GM23338 (cell line): ENCODE measurements around the gene COG7. TPM values are rescaled to one million over a fixed set of nuclear protein-coding genes. Genes with fewer than 3 reads are reported as not detected.

ENCODE experiments used
- ATAC-seq: fragments of 200-7000 bp; cut with Tn5 transposase; 3 replicates; pipeline ENCODE4 v1.9.1; 2020
- DNase-seq: peaks from one replicate; pipeline ENCODE4 v3.0.0-alpha.2; 2015; ENCODE audit warnings: low spot score
- H2AFZ ChIP-seq: fragments of 200-600 bp; sonication (generic); 2 replicates; pipeline ENCODE4 v1.8.0; 2016; ENCODE audit warnings: antibody characterized with exemption, mild to moderate bottlenecking, moderate library complexity
- H3F3A ChIP-seq: fragments of 200-600 bp; sonication (generic); replicated peaks from 2 replicates; pipeline ENCODE4 v1.8.0; 2017; ENCODE audit warnings: antibody characterized with exemption, mixed run types, low read depth
- H3K27ac ChIP-seq: fragments of 200-600 bp; sonication (generic); 2 replicates; pipeline ENCODE4 v1.6.1; 2016; ENCODE audit warnings: low read depth
- H3K27me3 ChIP-seq: fragments of 200-600 bp; sonication (generic); 2 replicates; pipeline ENCODE4 v1.8.0; 2016; ENCODE audit warnings: mild to moderate bottlenecking, mixed run types, moderate library complexity; ENCODE audit not compliant: insufficient read depth
- H3K36me3 ChIP-seq: fragments of 200-600 bp; sonication (generic); 2 replicates; pipeline ENCODE4 v1.8.0; 2016; ENCODE audit warnings: mild to moderate bottlenecking; ENCODE audit not compliant: insufficient read depth
- H3K4me1 ChIP-seq: fragments of 200-600 bp; sonication (generic); 2 replicates; pipeline ENCODE4 v1.8.0; 2016; ENCODE audit warnings: mild to moderate bottlenecking, moderate library complexity; ENCODE audit not compliant: insufficient read depth
- H3K4me2 ChIP-seq: fragments of 200-600 bp; sonication (generic); 2 replicates; pipeline ENCODE4 v1.7.1; 2017; ENCODE audit warnings: mixed run types
- H3K4me3 ChIP-seq: fragments of 200-600 bp; sonication (generic); 2 replicates; pipeline ENCODE4 v1.6.1; 2016; ENCODE audit warnings: mixed run types
- H3K79me2 ChIP-seq: fragments of 200-600 bp; sonication (generic); replicated peaks from 2 replicates; pipeline ENCODE4 v1.8.0; 2017; ENCODE audit warnings: mild to moderate bottlenecking; ENCODE audit not compliant: insufficient read depth
- H3K9me2 ChIP-seq: fragments of 200-600 bp; sonication (generic); 2 replicates; pipeline ENCODE4 v1.8.0; 2017; ENCODE audit not compliant: insufficient read depth
- H4K20me1 ChIP-seq: fragments of 200-600 bp; sonication (generic); replicated peaks from 2 replicates; pipeline ENCODE4 v1.8.0; 2017; ENCODE audit warnings: mild to moderate bottlenecking; ENCODE audit not compliant: insufficient read depth
- H3K27ac Mint-ChIP-seq: 2 replicates; pipeline ENCODE4 v1.8.0; 2020; ENCODE audit warnings: inconsistent platforms, mild to moderate bottlenecking, moderate library complexity, mixed read lengths
- H3K27me3 Mint-ChIP-seq: 3 replicates; pipeline ENCODE4 v1.8.0; 2022; ENCODE audit warnings: low read depth, mild to moderate bottlenecking, moderate library complexity, mixed read lengths, inconsistent platforms; ENCODE audit not compliant: insufficient read depth, poor library complexity
- H3K36me3 Mint-ChIP-seq: 3 replicates; pipeline ENCODE4 v1.8.0; 2021; ENCODE audit warnings: low read depth, mild to moderate bottlenecking, inconsistent platforms, moderate library complexity, mixed read lengths
- H3K4me1 Mint-ChIP-seq: 3 replicates; pipeline ENCODE4 v1.8.0; 2020; ENCODE audit warnings: mild to moderate bottlenecking, inconsistent platforms, mixed read lengths
- H3K4me3 Mint-ChIP-seq: 3 replicates; pipeline ENCODE4 v1.8.0; 2021; ENCODE audit warnings: moderate library complexity, mild to moderate bottlenecking, inconsistent platforms, mixed read lengths
- H3K9me3 Mint-ChIP-seq: 3 replicates; pipeline ENCODE4 v1.8.0; 2020; ENCODE audit warnings: moderate library complexity, mild to moderate bottlenecking, inconsistent platforms, mixed read lengths
- CREB1 ChIP-seq: fragments of 250-450 bp; sonication (Bioruptor Pico); IDR thresholded peaks from 2 replicates; pipeline ENCODE4 v1.5.0; 2020; ENCODE audit warnings: low read depth, mild to moderate bottlenecking, moderate library complexity
- CTCF ChIP-seq, 2 experiments: fragments of 200-600 bp in 1 of 2; sonication (generic) in 1 of 2; conservative IDR thresholded peaks; 2 replicates each; pipeline versions ENCODE4 v1.5.1 to v1.6.1; 2016 to 2017; ENCODE audit warnings: antibody characterized with exemption in 2 of 2, low read depth in 2 of 2, mild to moderate bottlenecking in 2 of 2, moderate library complexity in 1 of 2
- ETS1 ChIP-seq: IDR thresholded peaks from 2 replicates; pipeline ENCODE4 v1.6.1; 2016; ENCODE audit warnings: antibody characterized with exemption
- EZH2 ChIP-seq: fragments of 200-600 bp; sonication (generic); IDR thresholded peaks from one replicate; pipeline ENCODE4 v1.8.0; 2017; ENCODE audit warnings: antibody characterized with exemption, mild to moderate bottlenecking, low read depth; ENCODE audit not compliant: unreplicated experiment
- EZH2phosphoT487 ChIP-seq: fragments of 200-600 bp; sonication (generic); IDR thresholded peaks from one replicate; pipeline ENCODE4 v1.8.1; 2018; ENCODE audit warnings: antibody characterized with exemption; ENCODE audit not compliant: unreplicated experiment
- JUNB ChIP-seq: IDR thresholded peaks from one replicate; pipeline ENCODE4 v1.6.1; 2016; ENCODE audit warnings: antibody characterized with exemption; ENCODE audit not compliant: unreplicated experiment
- REST ChIP-seq: IDR thresholded peaks from one replicate; pipeline ENCODE4 v1.6.1; 2018; ENCODE audit warnings: antibody characterized with exemption; ENCODE audit not compliant: unreplicated experiment
- STAT1 ChIP-seq: IDR thresholded peaks from one replicate; pipeline ENCODE4 v1.6.1; 2016; ENCODE audit warnings: antibody characterized with exemption; ENCODE audit not compliant: unreplicated experiment
- ZNF114 ChIP-seq: fragments of 250-450 bp; sonication (Bioruptor Pico); IDR thresholded peaks from 2 replicates; pipeline ENCODE4 v1.5.0; 2020; ENCODE audit warnings: mild to moderate bottlenecking, moderate library complexity
- ZNF462 ChIP-seq: fragments of 250-450 bp; sonication (Bioruptor Pico); IDR thresholded peaks from 2 replicates; pipeline ENCODE4 v1.5.0; 2020; ENCODE audit warnings: mild to moderate bottlenecking, moderate library complexity
- polyA plus RNA-seq: library from polyadenylated mRNA; unstranded; fragments of >200 nt; fragmentation: Nextera tagmentation; extraction: Ambion mirVana; gene quantifications from 2 replicates; pipeline ENCODE4 v1.2.1, GENCODE V29; 2016
- total RNA-seq: library from RNA; depleted of rRNA; stranded (reverse); fragments of >200 nt; shearing (Covaris generic); gene quantifications from 2 replicates; pipeline ENCODE4 v1.2.3, GENCODE V29; 2014

The COG7 gene
- total and polyA plus RNA-seq, 2 experiments from 2014 or later: 9.2 to 20.0 TPM

GRCh38 chr16:23453338-23454052 lies 506 bp upstream of the COG7 start (continued):
- no peak for TF ChIP-seq CTCF (conservative IDR thresholded peaks at IDR 0.05; ENCODE audit: low read depth in 2 of 2)
- TF ChIP-seq CREB1 (CRISPR knock-in tag): no peak
- no peak for TF ChIP-seq EZH2phosphoT487
- no peak for TF ChIP-seq STAT1
- TF ChIP-seq ZNF114: no peak
- TF ChIP-seq JUNB: no peak
- no peak for TF ChIP-seq EZH2

GRCh38 chr16:23452221-23452571 lies 793 bp downstream of the COG7 start:
- Histone ChIP-seq H3K79me2 (peaks cover 25% of the 10 kb centered on the region), H3K4me3 (peak overlapping the region; percentile 89), H3K9me2 (no peaks in the 10 kb centered on the region), H4K20me1 (peaks cover 7% of the 10 kb centered on the region; the same call in 1 of the 2 replicates), H3F3A (no peaks in the 10 kb centered on the region), H3K27ac (peak overlapping the region; percentile 88; the same call in 1 of the 2 replicates), H3K36me3 (no peaks in the 10 kb centered on the region), H2AFZ (peak overlapping the region; percentile 98), H3K4me2 (peak overlapping the region; percentile 93), H3K4me1 (peaks cover 7% of the 10 kb centered on the region), H3K27me3 (no peaks in the 10 kb centered on the region)
- Mint-ChIP-seq H3K27ac (peak overlapping the region; percentile 36; the same call in 1 of the 2 replicates), H3K36me3 (peaks cover 2% of the 10 kb centered on the region; the same call in 1 of the 3 replicates), H3K4me1 (peaks cover 7% of the 10 kb centered on the region; the same call in 2 of the 3 replicates), H3K4me3 (peak overlapping the region; percentile 81), H3K9me3 (no peaks in the 10 kb centered on the region), H3K27me3 (peaks cover 17% of the 10 kb centered on the region)
- DNase-seq (peak; percentile 11), ATAC-seq (peak; percentile 26; the same call in 2 of the 3 replicates)
- no peak for TF ChIP-seq ETS1
- TF ChIP-seq CREB1 (CRISPR knock-in tag): no peak
- TF ChIP-seq ZNF462: no peak
- TF ChIP-seq ZNF114: no peak
- TF ChIP-seq REST: no peak
- TF ChIP-seq JUNB: no peak
